ENCODE measurements around the gene SLC49A3.

SLC49A3 gene

DNA sequence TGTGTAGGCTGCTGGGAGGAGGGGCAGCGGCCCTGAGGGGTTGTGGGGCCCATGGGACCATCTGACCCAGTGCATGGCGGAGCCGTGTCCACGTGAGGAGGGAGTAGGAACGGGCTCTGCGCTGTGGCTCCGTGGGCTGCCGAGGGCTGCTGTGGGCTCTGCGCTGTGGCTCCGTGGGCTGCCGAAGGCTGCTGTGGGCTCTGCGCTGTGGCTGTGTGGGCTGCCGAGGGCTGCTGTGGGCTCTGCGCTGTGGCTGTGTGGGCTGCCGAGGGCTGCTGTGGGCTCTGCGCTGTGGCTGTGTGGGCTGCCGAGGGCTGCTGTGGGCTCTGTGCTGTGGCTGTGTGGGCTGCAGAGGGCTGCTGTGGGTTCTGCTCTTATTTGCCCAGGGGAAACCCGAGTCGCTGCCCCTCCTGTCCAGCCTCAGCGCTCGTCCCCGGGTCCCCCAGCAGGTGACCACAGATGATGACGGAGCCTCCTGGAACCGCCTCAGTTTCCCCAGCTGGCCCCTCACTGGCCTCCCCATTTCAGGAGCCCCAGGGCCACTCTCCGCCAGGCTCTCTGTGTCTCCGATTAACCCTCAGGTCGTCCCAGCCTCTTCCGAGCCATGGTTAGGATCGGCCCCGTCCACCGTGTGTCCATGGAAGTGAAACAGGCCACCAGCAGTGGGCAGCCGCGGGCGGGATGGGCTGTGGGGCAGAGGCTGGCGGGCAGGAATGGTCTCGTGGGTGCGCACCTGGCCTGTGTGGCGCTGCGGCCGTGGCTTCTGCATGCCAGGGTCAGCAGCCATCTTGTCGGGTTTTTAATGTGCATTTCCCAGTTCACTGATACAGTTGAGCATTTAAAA, 36.7 kb upstream of the SLC49A3 start:
- no peak for TF ChIP-seq CTCF (IDR thresholded peaks at IDR 0.05; ENCODE audit: extremely low read depth, missing control alignments)
- DNase-seq (ENCODE audit: low spot score), result no peak

DNA sequence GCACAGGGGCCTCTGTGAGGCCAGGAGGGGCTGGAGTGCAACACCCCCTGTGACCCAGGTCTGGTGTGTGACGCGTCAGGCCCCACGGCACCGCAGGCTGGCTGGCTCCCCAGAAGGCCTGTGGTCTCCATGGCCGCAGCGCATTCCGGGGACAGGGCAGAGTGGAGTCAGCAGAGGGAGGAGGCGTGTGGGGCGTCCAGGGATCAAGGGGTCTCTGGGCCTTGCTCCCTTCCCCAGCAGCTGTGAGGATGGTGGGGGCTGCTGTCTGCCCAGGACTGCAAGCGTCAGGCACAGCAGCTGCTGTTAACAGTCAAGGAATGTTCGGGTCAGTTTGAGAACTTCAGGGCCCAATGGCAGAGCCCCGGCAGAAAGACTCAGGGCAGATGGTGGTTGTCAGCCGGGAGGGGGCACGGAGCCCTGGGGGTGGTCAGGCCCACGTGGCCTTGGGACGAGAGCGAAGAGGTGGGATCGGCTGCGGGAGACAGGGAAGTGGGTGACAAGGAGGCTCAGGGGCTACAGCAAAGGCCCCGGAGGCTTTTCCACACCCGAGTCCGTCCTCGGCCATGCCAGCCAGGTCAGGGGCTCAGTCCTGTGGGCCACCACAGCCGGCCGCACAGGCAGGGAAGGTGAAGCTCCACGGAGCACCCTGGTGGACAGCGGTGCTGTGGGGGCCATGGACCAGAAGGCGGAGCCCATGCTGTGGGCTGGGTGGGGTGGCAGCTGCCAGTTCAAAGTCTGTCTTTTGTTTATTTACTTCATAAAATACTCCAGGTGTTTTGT, 35.0 kb upstream of the SLC49A3 start:
- no peak for TF ChIP-seq CTCF (IDR thresholded peaks at IDR 0.05; ENCODE audit: extremely low read depth, missing control alignments)
- no peak for DNase-seq (ENCODE audit: low spot score)

DNA sequence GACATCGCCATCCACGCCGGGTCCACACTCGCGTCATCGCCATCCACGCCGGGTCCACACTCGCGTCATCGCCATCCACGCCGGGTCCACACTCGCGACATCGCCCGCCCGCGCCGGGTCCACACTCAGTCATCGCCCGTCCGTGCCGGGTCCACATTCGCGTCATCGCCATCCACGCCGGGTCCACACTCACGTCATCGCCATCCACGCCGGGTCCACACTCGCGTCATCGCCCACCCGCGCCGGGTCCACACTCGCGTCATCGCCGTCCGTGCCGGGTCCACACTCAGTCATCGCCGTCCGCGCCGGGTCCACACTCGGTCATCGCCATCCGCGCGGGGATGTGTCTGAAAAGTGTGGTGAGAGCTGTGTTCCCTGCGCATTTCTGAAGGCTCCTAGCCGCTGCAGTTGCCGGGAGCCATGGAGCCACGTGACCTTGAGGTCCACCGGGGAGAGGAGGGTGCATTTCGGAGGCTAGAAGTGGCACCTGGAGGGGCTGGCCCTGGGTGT, 34.0 kb upstream of the SLC49A3 start:
- DNase-seq (ENCODE audit: low spot score), result no peak
- TF ChIP-seq CTCF (IDR thresholded peaks at IDR 0.05; ENCODE audit: extremely low read depth, missing control alignments), result no peak

DNA sequence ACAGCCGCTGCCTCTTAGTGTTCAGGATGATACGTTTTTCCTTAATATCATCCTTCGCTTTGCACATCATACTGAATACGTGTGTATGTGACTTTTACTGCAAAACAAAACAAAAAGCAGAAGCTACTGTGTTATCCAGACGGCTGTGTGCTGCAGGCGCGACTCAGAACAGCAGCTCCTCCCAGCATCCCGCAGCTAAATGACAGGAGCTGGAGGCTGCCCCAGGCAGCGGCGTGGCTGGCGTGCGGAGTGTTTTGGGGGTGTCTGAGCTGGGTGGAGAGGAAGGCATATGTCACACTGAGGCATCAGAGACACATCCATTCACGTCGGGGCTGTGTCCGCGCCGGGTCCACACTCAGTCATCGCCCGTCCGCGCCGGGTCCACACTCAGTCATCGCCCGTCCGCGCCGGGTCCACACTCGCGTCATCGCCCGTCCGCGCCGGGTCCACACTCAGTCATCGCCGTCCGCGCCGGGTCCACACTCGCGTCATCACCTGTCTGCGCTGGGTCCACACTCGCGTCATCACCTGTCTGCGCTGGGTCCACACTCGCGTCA, 33.3 kb upstream of the SLC49A3 start:
- no peak for TF ChIP-seq CTCF (IDR thresholded peaks at IDR 0.05; ENCODE audit: extremely low read depth, missing control alignments)
- no peak for DNase-seq (ENCODE audit: low spot score)

DNA sequence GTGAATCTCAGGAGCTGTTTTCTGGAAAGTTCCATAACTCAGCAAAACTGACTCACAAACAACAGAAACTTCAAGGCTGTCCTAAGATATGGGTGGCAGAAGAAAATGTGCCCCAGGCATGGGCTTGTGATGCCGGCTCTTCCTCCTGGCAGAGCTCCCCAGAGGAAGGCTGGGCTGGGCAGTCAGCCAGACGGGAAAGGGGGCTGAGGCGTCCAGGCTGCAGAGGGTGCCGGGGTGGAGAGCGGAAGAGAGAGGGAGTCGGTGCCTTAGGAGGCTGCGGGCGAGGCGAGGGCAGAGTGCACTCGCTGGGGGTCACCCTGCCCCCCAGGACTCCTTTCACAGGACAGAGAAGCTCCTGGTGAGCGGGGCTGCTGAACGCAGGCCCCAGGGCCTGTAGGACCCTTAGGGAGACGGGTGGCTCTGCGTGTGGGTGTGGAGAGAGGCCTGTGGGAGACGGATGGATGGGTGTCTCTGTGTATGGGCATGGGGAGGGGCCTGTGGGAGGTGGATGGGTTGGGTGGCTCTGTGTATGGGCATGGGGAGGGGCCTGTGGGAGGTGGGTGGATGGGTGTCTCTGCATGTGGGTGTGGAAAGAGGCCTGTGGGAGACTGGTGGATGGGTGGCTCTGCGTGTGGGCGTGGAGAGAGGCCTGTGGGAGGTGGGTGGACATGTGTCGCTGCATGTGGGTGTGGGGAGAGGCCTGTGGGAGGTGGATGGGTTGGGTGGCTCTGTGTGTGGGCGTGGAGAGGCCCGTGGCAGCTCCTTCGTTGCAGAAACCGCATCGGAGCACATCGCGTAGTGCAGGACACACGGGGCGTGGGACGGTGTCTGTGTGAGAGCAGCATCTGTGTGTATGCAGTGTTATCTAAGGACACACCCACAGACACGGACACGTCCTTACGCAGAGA, 32.6 kb upstream of the SLC49A3 start:
- no peak for TF ChIP-seq CTCF (IDR thresholded peaks at IDR 0.05; ENCODE audit: extremely low read depth, missing control alignments)
- no peak for DNase-seq (ENCODE audit: low spot score)

- DNase-seq (ENCODE audit: low spot score), result no peak
- no peak for TF ChIP-seq CTCF (IDR thresholded peaks at IDR 0.05; ENCODE audit: extremely low read depth, missing control alignments)
Measured at GRCh38 chr4:720111-720860, 31.3 kb upstream of the SLC49A3 start.
